Measurements from ENCODE around the gene SMIM15.

DNA sequence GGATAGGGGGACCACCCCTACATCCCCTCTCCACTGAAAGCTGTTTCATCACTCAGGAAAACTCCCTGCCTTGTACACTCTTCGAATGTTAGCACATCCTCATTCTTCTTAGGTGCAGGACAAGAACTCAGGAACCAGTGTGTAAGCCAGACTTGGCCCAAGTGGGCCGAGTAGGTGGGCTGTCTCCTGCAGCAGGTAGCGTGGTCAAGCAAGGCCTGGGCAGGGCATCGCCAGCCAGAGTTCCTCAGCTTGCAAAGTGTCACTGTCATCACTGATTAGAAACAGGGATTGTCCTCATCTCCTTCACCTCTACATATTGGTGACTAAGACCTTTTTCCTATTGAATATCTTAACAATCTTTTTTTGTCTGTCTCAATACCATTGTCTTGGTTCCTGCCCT is 22.3 kb downstream of the SMIM15 start:
- TF ChIP-seq, protein P1, sequence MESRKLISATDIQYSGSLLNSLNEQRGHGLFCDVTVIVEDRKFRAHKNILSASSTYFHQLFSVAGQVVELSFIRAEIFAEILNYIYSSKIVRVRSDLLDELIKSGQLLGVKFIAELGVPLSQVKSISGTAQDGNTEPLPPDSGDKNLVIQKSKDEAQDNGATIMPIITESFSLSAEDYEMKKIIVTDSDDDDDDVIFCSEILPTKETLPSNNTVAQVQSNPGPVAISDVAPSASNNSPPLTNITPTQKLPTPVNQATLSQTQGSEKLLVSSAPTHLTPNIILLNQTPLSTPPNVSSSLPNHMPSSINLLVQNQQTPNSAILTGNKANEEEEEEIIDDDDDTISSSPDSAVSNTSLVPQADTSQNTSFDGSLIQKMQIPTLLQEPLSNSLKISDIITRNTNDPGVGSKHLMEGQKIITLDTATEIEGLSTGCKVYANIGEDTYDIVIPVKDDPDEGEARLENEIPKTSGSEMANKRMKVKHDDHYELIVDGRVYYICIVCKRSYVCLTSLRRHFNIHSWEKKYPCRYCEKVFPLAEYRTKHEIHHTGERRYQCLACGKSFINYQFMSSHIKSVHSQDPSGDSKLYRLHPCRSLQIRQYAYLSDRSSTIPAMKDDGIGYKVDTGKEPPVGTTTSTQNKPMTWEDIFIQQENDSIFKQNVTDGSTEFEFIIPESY (IDR thresholded peaks at IDR 0.05; ENCODE audit: borderline replicate concordance, low read depth) = no peak
- TF ChIP-seq, protein P2, sequence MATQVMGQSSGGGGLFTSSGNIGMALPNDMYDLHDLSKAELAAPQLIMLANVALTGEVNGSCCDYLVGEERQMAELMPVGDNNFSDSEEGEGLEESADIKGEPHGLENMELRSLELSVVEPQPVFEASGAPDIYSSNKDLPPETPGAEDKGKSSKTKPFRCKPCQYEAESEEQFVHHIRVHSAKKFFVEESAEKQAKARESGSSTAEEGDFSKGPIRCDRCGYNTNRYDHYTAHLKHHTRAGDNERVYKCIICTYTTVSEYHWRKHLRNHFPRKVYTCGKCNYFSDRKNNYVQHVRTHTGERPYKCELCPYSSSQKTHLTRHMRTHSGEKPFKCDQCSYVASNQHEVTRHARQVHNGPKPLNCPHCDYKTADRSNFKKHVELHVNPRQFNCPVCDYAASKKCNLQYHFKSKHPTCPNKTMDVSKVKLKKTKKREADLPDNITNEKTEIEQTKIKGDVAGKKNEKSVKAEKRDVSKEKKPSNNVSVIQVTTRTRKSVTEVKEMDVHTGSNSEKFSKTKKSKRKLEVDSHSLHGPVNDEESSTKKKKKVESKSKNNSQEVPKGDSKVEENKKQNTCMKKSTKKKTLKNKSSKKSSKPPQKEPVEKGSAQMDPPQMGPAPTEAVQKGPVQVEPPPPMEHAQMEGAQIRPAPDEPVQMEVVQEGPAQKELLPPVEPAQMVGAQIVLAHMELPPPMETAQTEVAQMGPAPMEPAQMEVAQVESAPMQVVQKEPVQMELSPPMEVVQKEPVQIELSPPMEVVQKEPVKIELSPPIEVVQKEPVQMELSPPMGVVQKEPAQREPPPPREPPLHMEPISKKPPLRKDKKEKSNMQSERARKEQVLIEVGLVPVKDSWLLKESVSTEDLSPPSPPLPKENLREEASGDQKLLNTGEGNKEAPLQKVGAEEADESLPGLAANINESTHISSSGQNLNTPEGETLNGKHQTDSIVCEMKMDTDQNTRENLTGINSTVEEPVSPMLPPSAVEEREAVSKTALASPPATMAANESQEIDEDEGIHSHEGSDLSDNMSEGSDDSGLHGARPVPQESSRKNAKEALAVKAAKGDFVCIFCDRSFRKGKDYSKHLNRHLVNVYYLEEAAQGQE (IDR thresholded peaks at IDR 0.05; ENCODE audit: low read depth, low read length) = no peak
